GM18499 (cell line): ENCODE data around the gene CCM2.
"Not testable (repeated sequence)": the region's sequence is repeated elsewhere in the genome, so short reads cannot be mapped to it uniquely, and the experiment has no call there.

Experiments
- ATAC-seq: cut with Tn5 transposase; IDR thresholded peaks from one replicate; pipeline ENCODE4 v1.9.1; 2021; ENCODE audit warnings: moderate number of reproducible peaks; ENCODE audit not compliant: insufficient read depth, unreplicated experiment

CCM2 gene

DNA sequence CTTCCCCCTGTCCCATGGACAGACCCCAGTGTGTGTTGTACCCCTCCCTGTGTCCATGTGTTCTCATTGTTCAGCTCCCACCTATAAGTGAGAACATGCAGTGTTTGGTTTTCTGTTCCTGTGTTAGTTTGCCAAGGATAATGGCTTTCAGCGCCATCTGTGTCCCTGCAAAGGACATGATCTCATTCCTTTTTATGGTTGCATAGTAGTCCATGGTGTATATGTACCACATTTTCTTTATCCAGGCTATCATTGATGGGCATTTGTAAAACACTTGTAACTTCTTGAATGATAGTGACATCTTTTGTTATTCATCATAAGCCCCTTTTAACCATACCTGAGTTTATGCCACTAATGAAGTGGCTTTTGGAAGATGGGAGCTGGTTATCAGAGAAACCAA lies 114.3 kb downstream of the CCM2 start:
- ATAC-seq: not testable (repeated sequence)

DNA sequence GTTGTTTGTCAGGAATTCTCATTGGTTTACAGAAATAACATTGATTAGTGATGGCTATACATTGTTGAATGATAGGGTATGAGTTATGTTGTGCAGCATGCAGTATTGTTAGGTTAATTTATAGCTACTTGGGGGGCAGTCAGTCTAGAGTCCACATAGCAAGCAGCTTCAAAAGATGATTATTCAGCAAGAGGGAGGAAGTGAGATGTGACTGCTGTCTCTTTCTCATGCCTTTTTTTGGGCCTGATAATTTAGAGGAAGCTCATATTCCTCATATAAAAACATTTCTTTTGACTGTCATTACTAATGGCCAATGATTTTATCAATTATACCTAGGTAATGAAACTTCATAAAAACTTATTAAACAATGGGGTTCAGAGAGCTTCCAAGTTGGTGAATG lies 114.9 kb downstream of the CCM2 start:
- no peak for ATAC-seq

DNA sequence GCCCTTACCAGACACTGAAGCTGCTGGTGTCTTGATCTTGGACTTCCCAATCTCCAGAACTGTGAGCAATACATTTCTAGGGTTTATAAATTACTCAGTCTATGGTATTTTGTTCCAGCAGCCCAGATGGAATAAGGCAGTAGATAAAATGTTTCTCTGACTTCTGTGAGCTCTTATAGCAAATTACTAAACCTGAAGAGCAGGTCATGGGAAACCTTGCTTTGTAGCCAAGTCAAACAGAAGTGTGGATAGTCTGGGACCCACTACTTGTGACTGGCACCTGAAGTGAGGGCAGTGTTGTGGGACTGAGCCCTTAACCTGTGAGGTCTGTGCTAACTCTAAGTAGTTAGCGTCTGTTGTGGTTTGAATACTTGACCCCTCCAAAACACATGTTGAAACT lies 116.0 kb downstream of the CCM2 start:
- no peak for ATAC-seq

DNA sequence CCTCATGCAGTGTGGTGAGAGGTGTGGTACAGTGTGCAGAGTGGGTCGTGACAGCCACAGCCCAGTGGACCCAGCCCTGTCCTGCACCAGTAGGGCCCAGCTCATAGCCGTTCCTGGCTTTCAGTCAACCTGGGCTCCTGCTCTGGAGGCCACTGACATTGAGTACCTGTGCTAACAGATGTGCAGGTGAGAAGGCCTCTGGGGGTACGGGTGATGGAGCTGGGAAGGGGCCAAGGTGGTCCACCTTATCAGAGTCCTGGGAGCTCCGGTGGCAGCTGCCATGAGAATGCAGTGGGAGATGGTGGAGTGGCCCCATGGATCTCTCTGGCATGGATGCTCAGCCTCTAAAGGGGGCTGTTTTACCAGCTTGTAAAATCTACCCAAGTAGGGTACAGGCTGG lies 117.6 kb downstream of the CCM2 start:
- ATAC-seq: no peak

DNA sequence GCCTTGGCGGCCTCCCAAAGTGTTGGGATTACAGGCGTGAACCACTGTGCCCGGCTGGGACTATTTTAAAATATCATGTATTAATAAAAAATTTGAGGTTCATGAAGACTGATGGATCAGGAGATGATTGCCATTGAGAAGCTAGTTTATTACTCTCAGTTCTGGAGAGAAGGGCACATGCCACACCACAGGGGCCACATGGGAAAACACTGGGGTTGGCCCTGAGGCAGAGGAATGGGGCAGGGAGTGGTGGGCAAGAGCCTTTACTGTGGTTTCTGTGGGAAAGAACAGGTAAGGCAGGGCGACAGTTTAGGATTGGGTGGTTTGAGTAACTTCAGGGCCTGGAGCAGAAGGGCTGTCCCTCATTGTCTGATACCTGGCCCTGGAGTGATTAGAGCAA lies 118.3 kb downstream of the CCM2 start:
- no peak for ATAC-seq

DNA sequence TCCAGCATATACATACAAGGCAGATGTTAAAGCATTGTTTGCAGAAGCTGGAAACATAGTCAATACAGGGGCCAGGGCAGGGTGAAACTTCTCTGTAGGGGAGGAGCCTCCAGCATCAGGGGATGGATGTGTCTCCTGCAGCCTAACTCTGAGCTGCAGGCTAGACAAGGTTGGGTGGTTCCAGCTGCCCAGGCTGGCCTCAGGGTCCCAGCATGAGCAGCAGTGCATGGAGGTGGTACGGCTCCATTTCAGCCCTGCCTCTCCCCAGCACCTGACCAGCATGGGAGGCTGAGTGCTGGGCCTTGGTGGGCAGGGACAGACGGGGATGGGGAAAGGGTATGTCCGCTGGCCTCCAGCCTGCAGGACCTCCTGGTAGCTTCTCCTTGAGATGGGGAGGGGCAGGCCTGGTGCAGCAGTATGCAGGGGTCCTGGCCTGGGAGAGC lies 118.9 kb downstream of the CCM2 start:
- no peak for ATAC-seq

DNA sequence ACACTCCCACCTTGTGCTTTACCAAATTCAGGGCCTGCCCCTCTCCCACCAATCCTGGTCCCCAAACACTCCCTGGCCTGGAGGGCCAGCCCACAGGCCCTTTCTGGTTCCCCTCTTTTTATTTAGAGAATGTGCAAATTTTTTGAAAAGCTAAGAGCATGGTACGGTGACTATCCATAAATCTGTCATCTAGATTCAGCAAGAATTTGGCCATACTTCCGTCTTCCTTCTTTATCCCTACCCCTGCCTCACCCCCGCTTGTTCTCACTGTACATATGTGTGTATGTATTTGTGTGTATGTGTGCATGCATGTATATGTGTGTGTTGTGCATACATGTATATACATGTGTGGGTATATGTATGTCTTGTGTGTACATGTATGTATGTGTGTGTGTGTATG lies 119.5 kb downstream of the CCM2 start:
- no peak for ATAC-seq

DNA sequence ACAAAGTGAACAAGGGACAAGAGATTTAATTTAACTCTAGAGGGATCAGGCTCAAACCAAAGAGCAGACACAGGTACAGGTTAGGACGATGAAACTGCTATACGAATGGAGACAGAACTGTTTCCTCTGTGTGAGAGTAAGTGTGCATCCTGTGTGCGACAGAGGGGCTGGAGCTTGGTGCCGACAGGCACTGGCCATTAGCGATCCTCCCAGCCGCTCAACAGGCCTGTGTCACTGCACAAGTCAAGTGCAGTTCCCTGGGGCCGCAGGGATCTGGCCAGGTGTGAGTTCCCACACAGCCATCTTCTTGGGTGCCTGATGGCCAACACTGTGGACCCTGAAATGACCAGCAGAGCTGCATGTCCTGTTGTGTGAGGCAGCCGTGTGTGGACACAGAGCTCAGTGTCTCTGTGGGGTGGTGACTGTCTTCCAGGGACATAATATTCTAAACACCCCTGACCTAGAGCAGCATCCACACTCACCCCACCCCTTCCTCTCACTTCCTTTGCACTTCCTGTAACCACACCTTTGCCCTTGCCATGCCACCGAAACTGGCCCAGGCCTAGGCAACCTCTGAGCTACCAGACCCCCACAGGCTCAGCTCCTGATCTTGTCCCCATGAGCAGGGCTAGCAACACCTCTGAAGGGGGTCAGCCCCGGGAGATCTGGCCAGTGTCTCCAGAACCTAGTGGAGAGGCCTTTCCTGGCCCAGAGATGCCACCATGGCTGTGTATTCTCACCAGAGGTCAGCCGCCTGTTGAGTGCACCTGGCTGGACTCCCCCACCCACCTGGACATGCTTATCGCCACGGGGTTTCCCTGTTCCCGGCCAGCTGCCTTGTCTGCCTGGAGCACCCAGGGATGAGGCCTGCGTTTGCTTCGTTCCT lies 123.2 kb downstream of the CCM2 start:
- ATAC-seq: no peak

DNA sequence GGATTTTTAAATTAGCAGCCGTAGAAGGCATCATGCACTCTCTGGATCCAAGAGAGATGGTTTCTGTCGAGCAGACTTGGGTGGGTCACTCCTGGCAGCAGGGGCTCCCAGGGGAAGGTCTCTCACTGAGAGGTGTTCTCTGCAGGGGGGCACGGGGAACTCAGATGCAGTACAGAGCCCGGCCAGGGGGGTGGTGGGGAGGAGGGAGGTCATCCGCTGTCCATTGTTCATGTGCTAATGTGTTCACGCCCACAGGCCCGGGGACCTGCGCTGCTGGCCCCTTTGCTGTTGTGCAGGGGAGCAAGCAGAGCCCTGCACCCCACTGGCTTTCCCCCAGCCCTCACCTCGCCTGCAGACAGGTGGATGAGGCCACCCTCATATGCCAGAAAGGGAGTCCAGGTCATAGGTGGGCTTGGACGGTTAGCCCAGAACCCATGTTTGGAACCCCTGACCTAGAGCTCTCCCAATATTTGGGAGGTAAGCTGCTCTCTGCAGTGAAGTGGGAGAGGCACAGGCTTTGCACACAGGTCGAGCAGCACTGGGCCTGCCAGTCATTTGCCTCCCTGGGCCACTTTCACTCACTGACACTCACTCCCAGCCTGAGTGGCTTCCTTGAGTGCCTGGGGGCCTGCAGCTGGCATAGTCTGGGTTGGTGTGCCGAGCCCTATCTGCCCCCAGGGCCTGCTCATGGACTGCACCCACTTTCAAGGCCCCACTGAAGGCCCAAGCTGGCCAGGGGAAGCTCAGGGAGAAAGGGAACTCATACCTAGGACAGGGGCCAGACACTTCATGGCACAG lies 124.1 kb downstream of the CCM2 start:
- no peak for ATAC-seq

DNA sequence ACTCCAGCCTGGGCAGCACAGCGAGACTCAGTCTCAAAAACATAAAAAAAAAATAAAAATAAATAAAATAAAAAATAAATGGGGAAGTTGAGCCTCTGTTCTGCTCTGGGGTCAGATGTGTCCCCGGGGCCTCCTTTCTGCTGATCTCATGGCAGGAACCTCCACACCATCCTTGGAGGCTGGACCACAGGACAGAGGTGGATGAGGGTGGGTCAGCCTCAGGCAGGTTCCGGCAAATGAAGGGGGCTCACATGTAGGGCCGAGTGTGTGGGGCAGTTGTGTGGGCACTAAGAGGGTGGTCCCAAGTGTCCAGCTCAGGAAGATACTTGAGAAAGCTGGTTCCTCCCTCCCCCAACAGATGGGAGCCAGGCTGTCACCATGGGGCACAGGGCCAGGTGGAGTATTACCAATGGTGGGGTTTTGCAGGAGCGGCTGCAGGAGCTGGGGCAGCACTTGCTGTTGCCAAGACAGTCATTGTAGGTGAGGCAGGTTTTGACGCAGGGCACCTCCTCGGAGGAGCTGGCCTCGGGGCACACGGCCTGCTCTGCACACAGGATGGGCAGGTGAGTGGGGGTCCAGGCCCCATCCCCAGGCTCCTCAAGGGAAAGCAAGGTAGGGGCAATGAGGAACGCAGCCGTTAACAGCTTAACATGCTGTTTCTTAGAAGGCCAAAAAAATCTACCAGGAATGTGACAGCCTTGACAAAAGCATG lies 125.3 kb downstream of the CCM2 start:
- ATAC-seq: no peak
